SK-N-SH treated with all-trans-retinoic acid at 6 μM for 48 hours (cell line): ENCODE measurements around the gene CCT7.

Experiments
- ATAC-seq: fragments of 200-7000 bp; cut with Tn5 transposase; 3 replicates; pipeline ENCODE4 v1.9.1; 2020; ENCODE audit warnings: mild to moderate bottlenecking, moderate library complexity
- ARNTL ChIP-seq: fragments of 450-650 bp; formaldehyde crosslinking; IDR thresholded peaks from 2 replicates; pipeline ENCODE4 v1.5.0; 2020; ENCODE audit warnings: low read depth, mild to moderate bottlenecking, moderate library complexity, borderline replicate concordance
- CSDC2 ChIP-seq: fragments of 250-450 bp; sonication (Bioruptor Pico); IDR thresholded peaks from 2 replicates; pipeline ENCODE4 v1.5.0; 2020; ENCODE audit warnings: mild to moderate bottlenecking, moderate library complexity
- GLIS3 ChIP-seq: fragments of 250-450 bp; sonication (Bioruptor Pico); IDR thresholded peaks from 2 replicates; pipeline ENCODE4 v1.5.0; 2020; ENCODE audit warnings: mild to moderate bottlenecking, moderate library complexity
- ISL1 ChIP-seq: fragments of 250-450 bp; sonication (Bioruptor Pico); IDR thresholded peaks from 2 replicates; pipeline ENCODE4 v2.1.2; 2022; ENCODE audit warnings: mild to moderate bottlenecking, moderate library complexity
- PPARA ChIP-seq: fragments of 250-450 bp; sonication (Bioruptor Pico); IDR thresholded peaks from 2 replicates; pipeline ENCODE4 v1.5.0; 2020; ENCODE audit warnings: mild to moderate bottlenecking, borderline replicate concordance
- RARB ChIP-seq: fragments of 250-450 bp; sonication (Bioruptor Pico); IDR thresholded peaks from 2 replicates; pipeline ENCODE4 v1.8.0; 2021; ENCODE audit warnings: mild to moderate bottlenecking, moderate library complexity
- SNAI2 ChIP-seq: fragments of 250-450 bp; sonication (Bioruptor Pico); IDR thresholded peaks from 2 replicates; pipeline ENCODE4 v1.5.0; 2020; ENCODE audit warnings: mild to moderate bottlenecking, moderate library complexity
- TCF4 ChIP-seq: fragments of 250-450 bp; sonication (Bioruptor Pico); IDR thresholded peaks from 2 replicates; pipeline ENCODE4 v1.8.0; 2021; ENCODE audit warnings: mild to moderate bottlenecking, moderate library complexity, borderline replicate concordance
- TOX ChIP-seq: fragments of 250-450 bp; sonication (Bioruptor Pico); IDR thresholded peaks from 2 replicates; pipeline ENCODE4 v1.8.0; 2021; ENCODE audit warnings: mild to moderate bottlenecking, moderate library complexity, borderline replicate concordance
- ZC3H10 ChIP-seq: fragments of 250-450 bp; sonication (Bioruptor Pico); IDR thresholded peaks from 2 replicates; pipeline ENCODE4 v1.5.1; 2021; ENCODE audit warnings: mild to moderate bottlenecking, moderate library complexity
- ZFP30 ChIP-seq: fragments of 450-650 bp; formaldehyde crosslinking; IDR thresholded peaks from 2 replicates; pipeline ENCODE4 v1.5.0; 2022; ENCODE audit warnings: mild to moderate bottlenecking, moderate library complexity
- ZNF565 ChIP-seq: fragments of 450-650 bp; formaldehyde crosslinking; conservative IDR thresholded peaks from 2 replicates; pipeline ENCODE4 v1.5.0; 2020; ENCODE audit warnings: low read depth, mild to moderate bottlenecking, moderate library complexity
- ZNF70 ChIP-seq: fragments of 450-650 bp; formaldehyde crosslinking; IDR thresholded peaks from 2 replicates; pipeline ENCODE4 v1.5.0; 2020; ENCODE audit warnings: mild to moderate bottlenecking, moderate library complexity
- TF ChIP-seq, protein P1 (sequence below): fragments of 250-450 bp; sonication (Bioruptor Pico); IDR thresholded peaks from 2 replicates; pipeline ENCODE4 v1.8.0; 2021; ENCODE audit warnings: low read depth, mild to moderate bottlenecking, moderate library complexity, borderline replicate concordance
- TF ChIP-seq, protein P2 (sequence below): fragments of 250-450 bp; sonication (Bioruptor Pico); IDR thresholded peaks from 2 replicates; pipeline ENCODE4 v1.5.1; 2021; ENCODE audit warnings: mild to moderate bottlenecking, moderate library complexity
- TF ChIP-seq, protein P3 (sequence below): fragments of 250-450 bp; sonication (Bioruptor Pico); IDR thresholded peaks from 2 replicates; pipeline ENCODE4 v1.8.0; 2020; ENCODE audit warnings: mild to moderate bottlenecking, moderate library complexity, borderline replicate concordance
- TF ChIP-seq, protein P4 (sequence below): fragments of 250-450 bp; sonication (Bioruptor Pico); IDR thresholded peaks from 2 replicates; pipeline ENCODE4 v1.5.0; 2020; ENCODE audit warnings: mild to moderate bottlenecking, moderate library complexity

The CCT7 gene

DNA sequence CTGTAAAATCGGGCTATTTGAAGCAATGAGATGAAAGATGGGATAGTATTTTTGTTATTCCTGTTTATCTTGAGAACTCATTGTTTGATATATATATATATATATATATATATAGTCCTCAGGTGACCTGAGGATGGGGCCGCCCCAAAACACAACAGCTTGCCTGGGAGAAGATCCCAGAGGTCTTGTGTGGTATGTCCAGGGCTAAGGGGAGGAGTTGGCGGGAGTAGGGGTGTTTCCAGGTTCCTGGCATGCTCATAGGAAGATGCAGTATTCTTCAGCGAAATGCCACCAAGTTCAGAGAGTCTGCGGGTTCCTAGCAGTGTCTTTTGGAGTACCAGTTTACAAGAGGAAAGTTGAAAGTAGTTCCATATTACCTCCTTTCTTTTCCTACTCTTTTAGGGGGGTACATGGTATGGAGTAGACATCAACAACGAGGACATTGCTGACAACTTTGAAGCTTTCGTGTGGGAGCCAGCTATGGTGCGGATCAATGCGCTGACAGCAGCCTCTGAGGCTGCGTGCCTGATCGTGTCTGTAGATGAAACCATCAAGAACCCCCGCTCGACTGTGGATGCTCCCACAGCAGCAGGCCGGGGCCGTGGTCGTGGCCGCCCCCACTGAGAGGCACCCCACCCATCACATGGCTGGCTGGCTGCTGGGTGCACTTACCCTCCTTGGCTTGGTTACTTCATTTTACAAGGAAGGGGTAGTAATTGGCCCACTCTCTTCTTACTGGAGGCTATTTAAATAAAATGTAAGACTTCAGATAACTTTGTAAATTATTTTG lies 18.3 kb downstream of the CCT7 start:
- no peak for ATAC-seq
- no peak for TF ChIP-seq TOX
- TF ChIP-seq, protein P1, sequence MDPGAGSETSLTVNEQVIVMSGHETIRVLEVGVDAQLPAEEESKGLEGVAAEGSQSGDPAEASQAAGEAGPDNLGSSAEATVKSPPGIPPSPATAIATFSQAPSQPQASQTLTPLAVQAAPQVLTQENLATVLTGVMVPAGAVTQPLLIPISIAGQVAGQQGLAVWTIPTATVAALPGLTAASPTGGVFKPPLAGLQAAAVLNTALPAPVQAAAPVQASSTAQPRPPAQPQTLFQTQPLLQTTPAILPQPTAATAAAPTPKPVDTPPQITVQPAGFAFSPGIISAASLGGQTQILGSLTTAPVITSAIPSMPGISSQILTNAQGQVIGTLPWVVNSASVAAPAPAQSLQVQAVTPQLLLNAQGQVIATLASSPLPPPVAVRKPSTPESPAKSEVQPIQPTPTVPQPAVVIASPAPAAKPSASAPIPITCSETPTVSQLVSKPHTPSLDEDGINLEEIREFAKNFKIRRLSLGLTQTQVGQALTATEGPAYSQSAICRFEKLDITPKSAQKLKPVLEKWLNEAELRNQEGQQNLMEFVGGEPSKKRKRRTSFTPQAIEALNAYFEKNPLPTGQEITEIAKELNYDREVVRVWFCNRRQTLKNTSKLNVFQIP (CRISPR knock-in tag): no peak

DNA sequence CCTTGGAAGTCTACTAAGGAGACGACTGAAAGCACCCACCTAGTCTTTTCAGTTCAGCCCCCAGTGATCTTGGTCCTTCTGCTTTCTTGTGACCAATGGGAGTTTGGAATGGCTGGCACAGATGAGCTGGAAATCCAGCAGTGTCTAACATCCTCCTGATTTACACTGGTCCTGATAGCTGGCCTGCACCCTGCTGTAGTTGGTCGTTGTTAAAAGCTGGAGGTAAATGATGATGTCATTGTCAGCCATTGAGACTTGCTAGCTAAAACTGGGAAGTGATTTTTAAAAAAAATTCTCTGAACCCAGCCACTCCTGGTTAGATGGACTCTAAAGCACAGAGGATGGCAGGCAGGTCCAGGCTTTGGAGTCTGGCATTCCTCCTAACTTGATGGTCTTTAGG lies 19.3 kb downstream of the CCT7 start:
- ATAC-seq: no peak
- no peak for TF ChIP-seq ISL1 (CRISPR knock-in tag)
- TF ChIP-seq, protein P2, sequence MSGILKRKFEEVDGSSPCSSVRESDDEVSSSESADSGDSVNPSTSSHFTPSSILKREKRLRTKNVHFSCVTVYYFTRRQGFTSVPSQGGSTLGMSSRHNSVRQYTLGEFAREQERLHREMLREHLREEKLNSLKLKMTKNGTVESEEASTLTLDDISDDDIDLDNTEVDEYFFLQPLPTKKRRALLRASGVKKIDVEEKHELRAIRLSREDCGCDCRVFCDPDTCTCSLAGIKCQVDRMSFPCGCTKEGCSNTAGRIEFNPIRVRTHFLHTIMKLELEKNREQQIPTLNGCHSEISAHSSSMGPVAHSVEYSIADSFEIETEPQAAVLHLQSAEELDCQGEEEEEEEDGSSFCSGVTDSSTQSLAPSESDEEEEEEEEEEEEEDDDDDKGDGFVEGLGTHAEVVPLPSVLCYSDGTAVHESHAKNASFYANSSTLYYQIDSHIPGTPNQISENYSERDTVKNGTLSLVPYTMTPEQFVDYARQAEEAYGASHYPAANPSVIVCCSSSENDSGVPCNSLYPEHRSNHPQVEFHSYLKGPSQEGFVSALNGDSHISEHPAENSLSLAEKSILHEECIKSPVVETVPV (CRISPR knock-in tag): no peak
- TF ChIP-seq ZC3H10 (CRISPR knock-in tag): no peak
- no peak for TF ChIP-seq TCF4 (CRISPR knock-in tag)
- no peak for TF ChIP-seq ZNF565
- no peak for TF ChIP-seq RARB (CRISPR knock-in tag)

DNA sequence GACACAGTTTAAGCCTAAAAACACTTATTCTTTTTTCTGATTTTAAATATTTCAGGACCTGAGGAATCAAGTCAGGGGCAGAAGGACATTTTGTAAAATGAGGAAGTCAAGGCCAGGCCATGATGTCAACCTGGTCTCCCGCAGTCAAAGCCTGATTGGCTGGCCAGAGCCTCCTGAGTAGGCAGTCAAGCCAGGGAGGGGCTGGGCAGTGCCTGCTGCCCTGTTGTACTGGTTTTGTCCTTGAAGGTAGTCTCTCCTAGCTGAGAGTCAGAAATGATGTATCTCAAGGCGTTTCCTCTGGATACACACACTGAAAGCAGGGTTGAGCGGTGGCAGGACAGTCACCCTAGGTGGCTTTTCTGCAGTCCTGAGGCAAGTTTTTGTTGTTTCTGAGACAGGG lies 19.8 kb downstream of the CCT7 start:
- TF ChIP-seq PPARA: no peak
- TF ChIP-seq, all 23 proteins: peak for 0
- ATAC-seq: no peak

DNA sequence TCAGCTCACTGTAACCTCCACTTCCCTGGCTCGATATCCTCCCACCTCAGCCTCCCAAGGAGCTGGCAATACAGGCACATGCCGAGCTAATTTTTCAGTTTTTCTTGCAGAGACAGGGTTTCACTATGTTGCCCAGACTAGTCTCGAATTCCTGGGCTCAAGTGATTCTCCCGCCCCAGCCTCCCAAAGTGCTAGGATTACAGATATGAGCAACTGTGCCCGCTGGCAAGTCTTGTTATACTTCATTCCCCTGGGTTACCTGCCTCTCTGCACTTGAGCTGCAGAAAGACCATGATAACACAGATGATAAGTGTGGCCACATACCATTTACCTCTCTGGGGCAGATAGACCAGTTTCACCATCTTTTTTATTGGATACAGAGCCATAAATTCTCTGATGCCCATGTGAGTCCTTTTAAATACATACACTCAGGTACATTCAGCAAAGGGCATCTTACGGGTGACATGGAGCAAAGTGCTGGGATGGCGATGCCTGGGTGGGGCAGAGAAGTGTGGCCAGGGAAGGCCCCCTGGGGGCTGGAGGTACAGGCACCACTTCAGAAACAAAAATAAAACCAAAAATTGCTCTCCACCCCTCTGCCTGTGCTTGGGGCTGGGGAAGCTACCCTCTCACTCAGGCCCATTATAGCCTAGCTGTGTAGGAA lies 20.4 kb downstream of the CCT7 start:
- TF ChIP-seq, protein P3, sequence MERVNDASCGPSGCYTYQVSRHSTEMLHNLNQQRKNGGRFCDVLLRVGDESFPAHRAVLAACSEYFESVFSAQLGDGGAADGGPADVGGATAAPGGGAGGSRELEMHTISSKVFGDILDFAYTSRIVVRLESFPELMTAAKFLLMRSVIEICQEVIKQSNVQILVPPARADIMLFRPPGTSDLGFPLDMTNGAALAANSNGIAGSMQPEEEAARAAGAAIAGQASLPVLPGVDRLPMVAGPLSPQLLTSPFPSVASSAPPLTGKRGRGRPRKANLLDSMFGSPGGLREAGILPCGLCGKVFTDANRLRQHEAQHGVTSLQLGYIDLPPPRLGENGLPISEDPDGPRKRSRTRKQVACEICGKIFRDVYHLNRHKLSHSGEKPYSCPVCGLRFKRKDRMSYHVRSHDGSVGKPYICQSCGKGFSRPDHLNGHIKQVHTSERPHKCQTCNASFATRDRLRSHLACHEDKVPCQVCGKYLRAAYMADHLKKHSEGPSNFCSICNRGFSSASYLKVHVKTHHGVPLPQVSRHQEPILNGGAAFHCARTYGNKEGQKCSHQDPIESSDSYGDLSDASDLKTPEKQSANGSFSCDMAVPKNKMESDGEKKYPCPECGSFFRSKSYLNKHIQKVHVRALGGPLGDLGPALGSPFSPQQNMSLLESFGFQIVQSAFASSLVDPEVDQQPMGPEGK (CRISPR knock-in tag): no peak
- TF ChIP-seq RARB (CRISPR knock-in tag): no peak
- no peak for TF ChIP-seq ZNF565
- TF ChIP-seq ARNTL (CRISPR knock-in tag): no peak
- TF ChIP-seq, protein P4, sequence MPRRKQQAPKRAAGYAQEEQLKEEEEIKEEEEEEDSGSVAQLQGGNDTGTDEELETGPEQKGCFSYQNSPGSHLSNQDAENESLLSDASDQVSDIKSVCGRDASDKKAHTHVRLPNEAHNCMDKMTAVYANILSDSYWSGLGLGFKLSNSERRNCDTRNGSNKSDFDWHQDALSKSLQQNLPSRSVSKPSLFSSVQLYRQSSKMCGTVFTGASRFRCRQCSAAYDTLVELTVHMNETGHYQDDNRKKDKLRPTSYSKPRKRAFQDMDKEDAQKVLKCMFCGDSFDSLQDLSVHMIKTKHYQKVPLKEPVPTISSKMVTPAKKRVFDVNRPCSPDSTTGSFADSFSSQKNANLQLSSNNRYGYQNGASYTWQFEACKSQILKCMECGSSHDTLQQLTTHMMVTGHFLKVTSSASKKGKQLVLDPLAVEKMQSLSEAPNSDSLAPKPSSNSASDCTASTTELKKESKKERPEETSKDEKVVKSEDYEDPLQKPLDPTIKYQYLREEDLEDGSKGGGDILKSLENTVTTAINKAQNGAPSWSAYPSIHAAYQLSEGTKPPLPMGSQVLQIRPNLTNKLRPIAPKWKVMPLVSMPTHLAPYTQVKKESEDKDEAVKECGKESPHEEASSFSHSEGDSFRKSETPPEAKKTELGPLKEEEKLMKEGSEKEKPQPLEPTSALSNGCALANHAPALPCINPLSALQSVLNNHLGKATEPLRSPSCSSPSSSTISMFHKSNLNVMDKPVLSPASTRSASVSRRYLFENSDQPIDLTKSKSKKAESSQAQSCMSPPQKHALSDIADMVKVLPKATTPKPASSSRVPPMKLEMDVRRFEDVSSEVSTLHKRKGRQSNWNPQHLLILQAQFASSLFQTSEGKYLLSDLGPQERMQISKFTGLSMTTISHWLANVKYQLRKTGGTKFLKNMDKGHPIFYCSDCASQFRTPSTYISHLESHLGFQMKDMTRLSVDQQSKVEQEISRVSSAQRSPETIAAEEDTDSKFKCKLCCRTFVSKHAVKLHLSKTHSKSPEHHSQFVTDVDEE (CRISPR knock-in tag): no peak
- TF ChIP-seq ZFP30 (CRISPR knock-in tag): no peak
- no peak for TF ChIP-seq TOX
- TF ChIP-seq, protein P2 (CRISPR knock-in tag): no peak
- no peak for TF ChIP-seq ZNF70 (CRISPR knock-in tag)
- TF ChIP-seq ISL1 (CRISPR knock-in tag): no peak
- no peak for TF ChIP-seq GLIS3 (CRISPR knock-in tag)
- TF ChIP-seq SNAI2: no peak
- TF ChIP-seq ZC3H10 (CRISPR knock-in tag): no peak
- TF ChIP-seq CSDC2 (CRISPR knock-in tag): no peak

More for the DNA sequence above, 20.4 kb downstream of the CCT7 start:
- no peak for ATAC-seq
